GM11168 (cell line): Measurements from ENCODE around the gene LRRN4.
"Not testable (repeated sequence)": the region's sequence is repeated elsewhere in the genome, so short reads cannot be mapped to it uniquely, and the experiment has no call there.

Experiments used
- in situ Hi-C: fragments of 300-500 bp; cut with MboI; formaldehyde crosslinking; loops from one replicate; pipeline ENCODE4 v1.12.0; 2022; ENCODE audit warnings: low sequenced_read_pairs; ENCODE audit not compliant: unreplicated experiment

The LRRN4 gene

GRCh38 chr20:6034134-6034969 is 19.5 kb downstream of the LRRN4 start:
- in situ Hi-C loops, result no loop called here

GRCh38 chr20:6032907-6033306 is 21.0 kb downstream of the LRRN4 start:
- in situ Hi-C loops, result not testable (repeated sequence)

DNA sequence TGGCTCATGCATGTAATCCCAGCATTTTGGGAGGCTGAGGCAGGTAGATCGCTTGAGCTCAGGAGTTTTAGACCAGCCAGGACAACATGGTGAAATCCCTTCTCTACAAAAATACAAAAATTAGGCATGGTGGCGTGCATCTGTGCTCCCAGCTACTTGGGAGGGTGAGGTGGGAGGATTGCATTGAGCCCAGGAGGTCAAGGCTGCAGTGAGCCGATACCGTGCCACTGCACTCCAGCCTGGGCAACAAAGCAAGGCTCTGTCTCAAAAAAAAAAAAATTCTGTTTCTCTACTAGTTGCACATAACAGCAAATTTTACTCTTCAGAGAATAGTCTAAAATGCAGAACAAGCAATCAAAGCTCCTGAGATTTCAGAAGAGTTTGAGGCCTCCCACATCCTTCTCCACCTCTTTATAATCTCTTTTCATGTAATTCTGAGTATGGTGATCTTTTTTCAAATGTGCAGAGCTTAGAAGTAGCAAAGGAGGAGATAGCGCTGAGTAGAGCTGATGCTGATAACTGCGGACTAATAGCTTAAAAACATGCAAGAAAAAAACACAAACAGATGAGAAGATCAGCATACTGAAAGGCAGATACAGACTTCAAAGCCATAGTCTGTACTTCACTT is 23.3 kb downstream of the LRRN4 start:
- in situ Hi-C loops, result no loop called here

GRCh38 chr20:6029538-6029937 is 24.3 kb downstream of the LRRN4 start:
- in situ Hi-C loops, result no loop called here

DNA sequence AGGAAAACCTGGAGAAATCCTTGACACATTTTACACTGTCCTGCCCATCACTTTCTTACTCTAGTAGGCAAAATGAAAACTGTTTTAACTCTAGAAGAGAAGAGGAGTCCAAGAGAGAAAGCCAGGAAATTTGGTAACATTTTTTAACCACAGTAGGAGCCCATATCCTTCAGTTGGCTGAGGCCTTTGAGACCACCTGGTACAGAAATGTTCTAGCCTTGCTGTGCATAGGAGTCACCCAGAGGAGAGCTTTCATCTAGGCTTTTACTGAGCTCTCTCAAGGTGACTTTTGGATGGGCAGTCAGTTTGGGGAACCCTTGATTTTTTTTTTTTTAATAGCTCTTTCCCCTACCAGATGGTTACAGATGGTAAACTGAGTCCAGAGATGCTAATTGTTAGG is 25.0 kb downstream of the LRRN4 start:
- in situ Hi-C loops, result no loop called here

GRCh38 chr20:6026051-6026450 is 27.8 kb downstream of the LRRN4 start:
- in situ Hi-C loops, result no loop called here

DNA sequence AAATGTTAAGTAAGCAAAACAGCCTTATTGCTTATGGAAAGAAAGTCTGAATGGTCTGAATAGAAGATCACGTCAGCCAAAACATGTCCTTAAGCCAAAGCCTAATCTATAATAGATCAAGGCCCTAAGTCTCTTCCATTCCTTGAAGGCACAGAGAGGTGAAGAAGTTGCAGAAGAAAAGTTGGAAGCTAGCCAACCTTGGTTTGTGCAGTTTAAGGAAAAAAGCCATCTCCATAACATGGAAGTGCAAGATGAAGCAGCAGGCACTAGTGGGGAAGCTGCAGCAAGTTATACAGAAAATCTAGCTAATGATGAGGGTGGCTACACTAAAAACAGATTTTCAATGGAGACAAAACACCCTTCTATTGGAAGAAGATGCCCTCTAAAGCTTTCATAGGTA is 29.1 kb downstream of the LRRN4 start:
- in situ Hi-C loops, result no loop called here

DNA sequence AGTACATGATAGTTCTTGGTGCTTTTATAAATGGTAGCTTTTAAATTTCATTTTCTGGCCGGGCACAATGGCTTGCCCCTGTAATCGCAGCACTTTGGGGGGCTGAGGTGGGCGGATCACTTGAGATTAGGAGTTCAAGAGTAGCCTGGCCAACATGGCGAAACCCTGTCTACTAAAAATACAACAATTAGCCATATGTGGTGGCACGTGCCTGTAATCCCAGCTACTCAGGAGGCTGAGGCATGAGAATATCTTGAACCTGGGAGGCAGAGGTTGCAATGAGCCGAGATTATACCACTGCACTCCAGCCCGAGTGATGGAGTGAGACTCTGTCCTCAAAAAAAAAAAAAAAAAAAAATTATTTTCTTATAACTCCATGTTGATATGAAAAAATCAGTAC is 36.0 kb downstream of the LRRN4 start:
- in situ Hi-C loops, result no loop called here

GRCh38 chr20:6017467-6017866 is 36.4 kb downstream of the LRRN4 start:
- in situ Hi-C loops, result no loop called here

- in situ Hi-C loops, result no loop called here
These were observed 38.9 kb downstream of the LRRN4 start for GRCh38 chr20:6014957-6015356.

GRCh38 chr20:6014017-6014416 is 39.8 kb downstream of the LRRN4 start:
- in situ Hi-C loops, result no loop called here

DNA sequence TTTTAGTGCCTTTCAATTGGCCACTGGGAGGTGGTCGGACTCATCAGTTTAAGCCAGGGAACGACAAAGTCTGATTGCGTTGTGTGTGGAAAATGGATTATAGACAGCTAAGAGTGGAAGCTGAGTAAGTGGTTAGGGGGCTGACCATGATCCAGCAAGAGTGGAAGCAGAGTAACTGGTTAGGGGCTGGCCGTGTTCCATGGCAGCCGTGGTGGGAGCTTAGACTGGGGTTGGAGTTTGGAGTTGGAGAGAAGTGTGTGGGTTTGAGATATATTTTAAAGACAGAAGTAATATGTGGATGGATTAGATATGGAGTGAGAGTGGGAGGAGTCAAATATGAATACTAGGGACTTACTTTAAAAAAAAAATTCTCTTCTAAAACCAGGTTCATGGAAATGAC is 41.7 kb downstream of the LRRN4 start:
- in situ Hi-C loops, result no loop called here

GRCh38 chr20:6008254-6008653 is 45.6 kb downstream of the LRRN4 start:
- in situ Hi-C loops, result no loop called here

DNA sequence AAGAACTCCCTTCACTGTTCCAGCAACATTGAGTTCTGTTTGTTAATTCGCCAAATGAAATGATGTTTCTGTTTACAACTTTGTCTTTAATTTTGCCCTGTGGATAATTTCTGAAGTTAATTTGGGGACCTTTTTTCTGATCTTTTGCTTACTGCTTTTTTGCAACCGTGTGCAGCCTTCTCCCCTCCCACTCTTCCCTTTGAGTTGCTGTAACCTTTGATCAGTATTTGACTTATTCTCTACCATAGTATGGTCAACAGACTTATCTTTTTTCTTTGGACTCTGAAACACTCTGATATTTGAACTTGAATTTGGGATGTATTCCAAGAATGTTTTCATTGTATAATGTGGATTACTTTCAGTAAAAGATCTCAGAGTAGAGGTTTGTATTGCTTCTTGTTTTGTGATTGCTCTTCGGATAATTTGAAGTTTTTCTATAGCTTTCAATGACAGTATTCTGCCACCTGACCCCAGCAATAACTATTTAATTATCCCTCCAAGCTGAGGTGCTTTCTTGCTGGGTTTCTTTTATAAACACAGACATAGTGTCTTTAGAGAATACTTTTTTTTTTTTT is 46.2 kb downstream of the LRRN4 start:
- in situ Hi-C loops, result no loop called here

- in situ Hi-C loops, result no loop called here
These were observed 46.7 kb downstream of the LRRN4 start for GRCh38 chr20:6007094-6007528.

- in situ Hi-C loops, result no loop called here
These were observed 47.3 kb downstream of the LRRN4 start for GRCh38 chr20:6006603-6006949.

GRCh38 chr20:6000871-6001270 is 53.0 kb downstream of the LRRN4 start:
- in situ Hi-C loops, result no loop called here

GRCh38 chr20:5999783-6000182 is 54.1 kb downstream of the LRRN4 start:
- in situ Hi-C loops, result no loop called here

DNA sequence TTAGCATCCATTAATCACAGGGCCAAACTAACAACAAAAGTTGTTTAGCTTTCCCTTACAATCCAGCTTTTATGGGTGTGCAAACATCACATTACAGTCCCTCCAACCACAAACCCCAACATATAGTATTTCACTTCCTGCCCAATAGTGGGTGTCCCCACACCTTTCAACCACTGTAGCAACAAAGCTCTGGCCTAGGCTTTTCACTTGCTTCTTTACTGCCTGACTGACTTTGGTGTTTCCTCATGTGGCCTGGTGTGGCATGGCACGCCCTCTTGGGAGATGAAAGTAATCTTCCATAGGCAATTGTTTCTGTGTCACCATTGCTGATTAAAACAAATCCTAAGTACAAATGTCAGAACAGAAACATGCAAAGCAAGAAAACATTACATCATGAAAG is 57.1 kb downstream of the LRRN4 start:
- in situ Hi-C loops, result no loop called here

GRCh38 chr20:5991623-5992441 is 62.0 kb downstream of the LRRN4 start:
- in situ Hi-C loops, result no loop called here

DNA sequence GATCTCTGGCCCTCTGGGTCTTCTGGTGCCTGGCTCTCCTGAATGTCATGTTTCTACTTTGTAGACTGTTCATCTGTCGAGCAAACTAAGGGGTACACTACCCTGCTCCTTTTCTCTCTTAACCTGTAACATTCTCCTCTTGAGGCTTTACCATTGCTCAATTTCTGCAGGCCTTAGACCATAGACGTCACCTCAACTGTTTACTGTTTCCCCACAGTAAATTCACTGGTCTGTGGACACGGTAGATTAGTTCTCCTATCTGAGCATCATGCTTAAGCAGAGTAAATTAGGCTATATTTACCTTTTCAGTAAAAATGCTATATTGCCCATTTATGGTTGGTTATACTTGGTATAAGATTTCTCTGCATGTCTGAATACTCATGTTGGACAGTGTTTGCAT is 62.9 kb downstream of the LRRN4 start:
- in situ Hi-C loops, result no loop called here
